LNCAP (cell line): ENCODE results near the gene PAPPA.

Experiments
- CTCF ChIP-seq: fragments of 450-650 bp; IDR thresholded peaks from 2 replicates; pipeline ENCODE4 v1.5.1; 2017; ENCODE audit warnings: mild to moderate bottlenecking

PAPPA gene

GRCh38 chr9:116175614-116176013 is 22.0 kb downstream of the PAPPA start:
- no peak for TF ChIP-seq CTCF

DNA sequence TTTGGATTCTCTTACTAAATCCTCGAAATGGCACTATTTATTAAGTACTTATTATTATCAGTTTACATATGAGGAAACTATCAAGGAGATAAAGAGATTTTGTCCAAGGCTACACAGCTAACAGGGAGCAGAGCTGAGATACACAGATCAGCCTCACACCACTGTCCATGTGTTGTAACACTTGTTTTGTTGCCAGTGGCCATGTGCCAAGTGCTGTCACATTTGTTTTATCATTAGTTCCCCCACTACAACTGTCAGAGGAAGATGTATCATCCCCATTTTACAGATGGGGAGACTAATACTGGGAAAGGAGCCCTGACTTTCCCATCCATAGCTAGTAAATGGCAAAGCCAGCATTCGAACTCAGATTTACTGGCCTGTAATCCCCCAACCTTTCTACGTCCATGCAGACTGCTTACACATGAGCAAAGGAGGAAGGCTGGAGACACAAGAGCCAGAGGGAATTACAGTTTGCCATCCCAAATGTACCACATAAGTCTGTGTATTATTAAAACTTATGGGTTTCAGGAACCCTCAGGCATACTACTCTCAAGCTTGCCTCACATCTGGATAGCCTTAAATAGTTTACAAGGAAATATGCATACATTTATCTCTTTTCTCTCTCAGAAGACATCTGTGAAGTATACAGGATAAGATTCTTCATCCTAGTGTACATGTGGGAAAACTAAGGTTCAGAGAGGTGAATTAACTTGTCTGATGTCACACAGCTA is 25.1 kb downstream of the PAPPA start:
- TF ChIP-seq CTCF = no peak

GRCh38 chr9:116179568-116179967 is 26.0 kb downstream of the PAPPA start:
- TF ChIP-seq CTCF = no peak

DNA sequence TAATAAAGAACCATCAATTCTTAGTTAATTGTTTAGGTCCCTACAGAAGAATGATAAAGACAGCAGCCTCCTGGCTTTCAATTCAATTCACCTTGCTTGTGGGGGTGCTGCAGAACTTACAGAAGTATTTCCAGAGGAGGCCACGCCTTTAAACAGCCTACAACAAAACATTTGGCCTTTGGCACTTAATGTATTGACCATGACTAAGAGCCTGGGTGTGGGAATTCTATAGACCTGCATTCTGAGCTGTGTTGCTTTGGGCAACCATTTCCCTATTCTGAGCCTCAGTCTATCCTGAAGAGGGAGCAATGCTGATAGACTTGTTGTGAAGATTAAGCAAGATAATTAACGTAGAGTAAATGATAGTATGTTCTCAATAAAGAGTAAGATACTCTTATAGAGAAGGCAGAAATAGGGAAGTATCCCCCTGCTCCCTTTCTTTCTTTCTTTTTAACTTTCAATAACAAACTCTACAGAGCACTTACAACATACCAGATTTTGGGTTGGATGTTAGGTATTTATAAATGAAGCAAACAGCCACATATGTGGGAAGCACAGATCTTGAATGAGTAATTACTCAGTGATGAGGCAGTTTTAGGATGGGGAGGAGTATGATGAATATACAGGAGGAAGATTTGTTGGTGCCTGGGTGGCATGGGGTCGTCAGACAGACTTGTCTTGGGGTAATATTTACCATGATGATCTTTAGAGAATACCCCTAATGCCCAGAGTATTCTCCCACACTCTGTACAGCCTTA is 28.4 kb downstream of the PAPPA start:
- TF ChIP-seq CTCF = no peak

DNA sequence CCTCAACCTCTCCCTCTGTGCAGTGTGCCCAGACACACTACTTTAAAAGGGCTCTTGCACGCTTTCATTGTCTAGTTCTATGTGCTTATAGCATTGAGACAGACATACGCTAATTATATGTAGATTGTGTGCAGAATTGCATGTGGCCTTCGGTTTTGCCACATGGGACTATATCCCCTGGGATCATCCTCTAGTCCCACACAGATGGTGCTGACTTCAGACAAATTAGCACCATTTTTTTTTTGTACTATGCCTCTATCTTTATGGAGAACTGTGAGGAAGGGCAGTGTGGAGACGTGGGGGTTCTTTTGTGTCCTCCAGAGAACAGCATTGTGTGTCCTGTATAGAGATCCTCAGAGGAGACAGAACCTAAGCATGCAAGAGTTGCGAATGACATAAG is 29.3 kb downstream of the PAPPA start:
- TF ChIP-seq CTCF = no peak

DNA sequence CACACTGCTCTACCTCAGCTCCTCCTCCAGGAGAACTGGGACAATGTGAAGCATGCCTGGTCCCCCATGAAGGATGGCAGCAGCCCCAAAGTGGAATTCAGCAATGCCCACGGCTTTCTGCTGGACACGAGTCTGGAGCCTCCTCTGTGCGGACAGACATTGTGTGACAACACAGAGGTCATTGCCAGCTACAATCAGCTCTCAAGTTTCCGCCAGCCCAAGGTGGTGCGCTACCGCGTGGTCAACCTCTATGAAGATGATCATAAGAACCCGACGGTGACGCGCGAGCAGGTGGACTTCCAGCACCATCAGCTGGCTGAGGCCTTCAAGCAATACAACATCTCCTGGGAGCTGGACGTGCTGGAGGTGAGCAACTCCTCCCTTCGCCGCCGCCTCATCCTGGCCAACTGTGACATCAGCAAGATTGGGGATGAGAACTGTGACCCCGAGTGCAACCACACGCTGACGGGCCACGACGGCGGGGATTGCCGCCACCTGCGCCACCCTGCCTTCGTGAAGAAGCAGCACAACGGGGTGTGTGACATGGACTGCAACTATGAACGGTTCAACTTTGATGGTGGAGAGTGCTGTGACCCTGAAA is 34.1 kb downstream of the PAPPA start:
- TF ChIP-seq CTCF = no peak

- no peak for TF ChIP-seq CTCF
Observed at GRCh38 chr9:116189683-116190082, 36.1 kb downstream of the PAPPA start.
